Chondrocyte (in vitro differentiated cells): ENCODE measurements around the gene OOSP1. TPM values are rescaled to one million over a fixed set of nuclear protein-coding genes. Genes with fewer than 3 reads are reported as not detected.

Experiments
- DNase-seq: peaks from one replicate; pipeline ENCODE4 v3.0.0; 2021; ENCODE audit warnings: mixed read lengths, low spot score
- H3K27ac Mint-ChIP-seq: one replicate; pipeline ENCODE4 v1.8.0; 2021; ENCODE audit warnings: mild to moderate bottlenecking, moderate library complexity, mixed read lengths; ENCODE audit not compliant: unreplicated experiment
- H3K27me3 Mint-ChIP-seq: 2 replicates; pipeline ENCODE4 v1.8.0; 2021; ENCODE audit warnings: low read depth, mixed read lengths
- H3K36me3 Mint-ChIP-seq: 2 replicates; pipeline ENCODE4 v1.8.0; 2021; ENCODE audit warnings: low read depth, mixed read lengths
- H3K4me1 Mint-ChIP-seq: 2 replicates; pipeline ENCODE4 v1.8.0; 2021; ENCODE audit warnings: low read depth, mild to moderate bottlenecking, mixed read lengths
- H3K4me3 Mint-ChIP-seq: one replicate; pipeline ENCODE4 v1.8.0; 2021; ENCODE audit warnings: mild to moderate bottlenecking, moderate library complexity, mixed read lengths; ENCODE audit not compliant: unreplicated experiment
- H3K9me3 Mint-ChIP-seq: 2 replicates; pipeline ENCODE4 v1.8.0; 2021; ENCODE audit warnings: low read depth, mixed read lengths
- total RNA-seq: library from RNA; stranded (reverse); gene quantifications from 3 replicates; pipeline ENCODE4 v1.2.1, GENCODE V29; 2021
- TF ChIP-seq, protein P1 (sequence below): fragments of 200-600 bp; sonication (generic); IDR thresholded peaks from 2 replicates; pipeline ENCODE4 v1.5.0; 2021; ENCODE audit warnings: antibody characterized with exemption, mild to moderate bottlenecking, moderate library complexity

Gene OOSP1
- total RNA-seq, 1 donor from 2014 or later = not detected

DNA sequence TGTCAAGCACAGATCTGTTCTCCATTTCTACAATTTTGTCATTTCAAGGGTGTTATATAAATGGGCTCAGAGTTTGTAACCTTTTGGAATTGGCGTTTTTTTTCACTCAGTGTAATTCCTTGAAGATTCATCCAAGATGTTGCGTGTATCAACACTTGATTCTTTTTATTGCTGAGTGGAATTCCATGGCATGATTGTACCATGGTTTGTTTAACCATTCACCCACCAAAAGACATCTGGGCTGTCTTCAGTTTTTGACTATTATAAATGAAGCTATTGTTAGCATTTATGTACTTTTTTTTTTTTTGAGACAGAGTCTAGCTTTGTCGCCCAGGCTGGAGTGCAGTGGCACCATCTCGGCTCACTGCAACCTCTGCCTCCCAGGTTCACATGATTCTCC, 2.9 kb downstream of the OOSP1 start:
- Mint-ChIP-seq H3K4me3 (no peak overlapping the region), H3K27me3 (peaks cover 8% of the 10 kb centered on the region), H3K27ac (no peak overlapping the region), H3K36me3 (no peaks in the 10 kb centered on the region), H3K4me1 (peaks cover 3% of the 10 kb centered on the region), H3K9me3 (no peaks in the 10 kb centered on the region)
- TF ChIP-seq, protein P1, sequence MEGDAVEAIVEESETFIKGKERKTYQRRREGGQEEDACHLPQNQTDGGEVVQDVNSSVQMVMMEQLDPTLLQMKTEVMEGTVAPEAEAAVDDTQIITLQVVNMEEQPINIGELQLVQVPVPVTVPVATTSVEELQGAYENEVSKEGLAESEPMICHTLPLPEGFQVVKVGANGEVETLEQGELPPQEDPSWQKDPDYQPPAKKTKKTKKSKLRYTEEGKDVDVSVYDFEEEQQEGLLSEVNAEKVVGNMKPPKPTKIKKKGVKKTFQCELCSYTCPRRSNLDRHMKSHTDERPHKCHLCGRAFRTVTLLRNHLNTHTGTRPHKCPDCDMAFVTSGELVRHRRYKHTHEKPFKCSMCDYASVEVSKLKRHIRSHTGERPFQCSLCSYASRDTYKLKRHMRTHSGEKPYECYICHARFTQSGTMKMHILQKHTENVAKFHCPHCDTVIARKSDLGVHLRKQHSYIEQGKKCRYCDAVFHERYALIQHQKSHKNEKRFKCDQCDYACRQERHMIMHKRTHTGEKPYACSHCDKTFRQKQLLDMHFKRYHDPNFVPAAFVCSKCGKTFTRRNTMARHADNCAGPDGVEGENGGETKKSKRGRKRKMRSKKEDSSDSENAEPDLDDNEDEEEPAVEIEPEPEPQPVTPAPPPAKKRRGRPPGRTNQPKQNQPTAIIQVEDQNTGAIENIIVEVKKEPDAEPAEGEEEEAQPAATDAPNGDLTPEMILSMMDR = no peak
- no peak for DNase-seq

DNA sequence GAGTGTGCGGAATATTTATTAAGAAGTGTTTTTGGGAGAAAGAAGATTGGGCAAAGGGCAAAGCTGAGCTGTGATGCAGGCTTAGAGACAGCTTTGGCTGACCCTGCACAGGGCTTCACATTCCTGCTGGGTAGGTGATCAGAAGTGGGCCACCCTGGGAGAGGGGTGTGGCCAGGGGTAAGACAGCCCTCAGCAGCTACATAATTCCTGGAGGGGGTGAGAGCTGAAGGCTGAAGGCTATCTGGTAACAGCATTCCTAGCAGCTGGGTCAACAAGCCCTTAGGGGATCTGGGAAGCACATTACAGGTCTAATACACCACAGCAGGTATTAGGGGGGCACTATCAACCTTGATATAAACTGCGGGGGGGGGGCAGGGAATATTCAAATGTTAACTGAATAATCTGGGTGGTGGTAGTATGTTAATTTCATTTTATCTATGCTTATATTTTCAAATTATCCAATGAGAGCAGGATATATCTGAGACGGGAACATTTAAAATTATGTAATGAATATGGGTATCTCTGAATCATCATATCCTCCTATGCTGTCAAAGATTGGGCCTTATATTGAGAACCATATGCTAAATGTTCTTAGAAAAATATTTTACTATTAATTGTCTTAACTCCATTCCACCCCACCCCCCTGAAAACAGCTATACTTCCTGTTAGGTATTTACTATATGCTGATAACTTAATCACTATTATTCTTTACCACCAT, 5.9 kb downstream of the OOSP1 start:
- Mint-ChIP-seq H3K27me3 (peaks cover 10% of the 10 kb centered on the region), H3K9me3 (no peaks in the 10 kb centered on the region), H3K36me3 (no peaks in the 10 kb centered on the region), H3K4me3 (no peak overlapping the region), H3K27ac (no peak overlapping the region), H3K4me1 (peaks cover 3% of the 10 kb centered on the region)
- TF ChIP-seq, protein P1 = no peak
- no peak for DNase-seq

DNA sequence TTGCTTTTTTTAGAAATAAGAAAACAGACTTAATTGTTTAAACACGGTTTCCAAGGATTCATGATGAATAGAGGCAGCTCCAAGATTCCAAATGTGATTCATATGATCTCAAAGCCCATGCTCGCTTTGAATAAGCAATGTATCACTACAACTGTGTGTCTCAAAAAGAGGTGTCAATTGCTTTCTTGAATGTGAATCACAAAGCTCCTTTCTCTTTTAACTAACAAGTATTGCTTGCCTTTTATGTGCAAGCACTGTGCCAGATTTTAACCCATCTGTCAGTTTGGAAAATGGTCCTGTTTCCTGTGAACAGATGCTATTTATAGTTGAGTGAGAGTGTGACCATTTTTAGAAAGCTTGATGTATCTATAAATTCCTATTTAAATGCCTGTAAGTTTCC, 6.5 kb downstream of the OOSP1 start:
- no peak overlapping the region for H3K4me3 Mint-ChIP-seq
- no peaks in the 10 kb centered on the region for H3K9me3 Mint-ChIP-seq
- TF ChIP-seq, protein P1 = no peak
- H3K27ac Mint-ChIP-seq = no peak overlapping the region
- H3K4me1 Mint-ChIP-seq = peaks cover 3% of the 10 kb centered on the region
- no peak for DNase-seq
- H3K36me3 Mint-ChIP-seq = no peaks in the 10 kb centered on the region
- peaks cover 7% of the 10 kb centered on the region for H3K27me3 Mint-ChIP-seq

DNA sequence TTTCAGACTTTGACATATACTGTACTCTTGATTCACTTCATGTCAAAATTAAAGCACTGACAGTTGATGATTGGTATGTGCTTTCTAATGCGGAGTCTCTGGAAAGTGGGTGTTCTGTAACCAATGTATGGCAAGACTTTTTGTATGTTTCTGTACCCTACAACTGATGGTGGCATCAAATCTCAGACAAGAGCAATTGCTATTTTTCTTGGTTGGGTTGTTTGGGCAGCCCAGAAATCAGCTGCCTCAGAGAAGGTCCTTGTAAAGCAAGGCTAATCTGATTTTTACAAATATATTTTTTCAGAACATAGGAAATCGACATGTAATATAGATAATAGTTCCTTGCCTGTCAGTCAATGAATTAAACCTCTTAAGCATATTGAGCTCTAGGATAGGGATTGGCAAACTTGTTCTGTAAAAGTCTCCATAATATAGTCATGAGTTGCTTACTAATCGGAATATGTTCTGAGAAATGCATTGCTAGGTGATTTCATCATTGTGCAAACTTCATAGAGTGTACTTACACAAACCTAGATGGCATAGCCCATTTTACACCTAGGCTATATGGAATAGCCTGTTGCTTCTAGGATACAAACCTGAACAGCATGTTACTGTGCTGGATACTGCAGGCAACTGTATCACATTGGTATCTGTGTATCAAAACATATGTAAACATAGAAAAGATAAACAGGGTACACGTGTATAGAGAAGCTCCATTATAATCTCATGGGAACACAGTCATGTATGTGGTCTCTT, 15.4 kb downstream of the OOSP1 start:
- Mint-ChIP-seq H3K36me3 (no peaks in the 10 kb centered on the region), H3K4me3 (no peak overlapping the region), H3K27me3 (peaks cover 5% of the 10 kb centered on the region), H3K9me3 (no peaks in the 10 kb centered on the region), H3K27ac (no peak overlapping the region), H3K4me1 (no peaks in the 10 kb centered on the region)
- TF ChIP-seq, protein P1 = no peak
- DNase-seq = no peak

DNA sequence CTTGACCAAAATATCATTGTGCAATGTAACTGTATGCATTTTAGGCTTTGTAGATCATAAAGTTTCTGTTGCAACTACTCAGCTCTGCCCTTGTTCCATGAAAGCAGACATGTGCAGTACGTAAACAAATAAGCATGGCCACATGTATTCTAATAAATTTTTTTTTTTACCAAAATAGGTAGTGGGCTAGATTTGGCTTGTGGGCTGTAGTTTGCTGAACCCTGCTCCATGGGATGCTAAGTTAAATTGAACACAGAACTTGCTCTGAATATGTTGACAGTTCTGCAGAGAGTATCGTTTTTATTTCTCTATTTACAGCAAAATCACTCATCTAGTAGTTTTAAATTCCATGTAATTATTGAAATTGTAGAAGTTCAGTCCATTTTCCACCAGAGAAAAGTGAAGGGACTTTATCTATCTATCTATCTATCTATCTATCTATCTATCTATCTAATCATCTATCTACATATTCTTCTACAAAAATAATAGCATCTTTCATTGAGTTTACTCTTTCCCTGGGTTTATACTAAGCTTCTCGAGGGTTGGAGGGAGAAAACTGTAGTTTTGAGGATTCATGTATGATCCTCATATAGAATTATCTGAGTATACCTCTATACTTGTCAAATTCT, 16.1 kb downstream of the OOSP1 start:
- H3K27me3 Mint-ChIP-seq = peaks cover 2% of the 10 kb centered on the region
- H3K4me3 Mint-ChIP-seq = no peak overlapping the region
- H3K9me3 Mint-ChIP-seq = no peaks in the 10 kb centered on the region
- TF ChIP-seq, protein P1 = no peak
- DNase-seq = no peak
- no peaks in the 10 kb centered on the region for H3K36me3 Mint-ChIP-seq
- H3K4me1 Mint-ChIP-seq = no peaks in the 10 kb centered on the region
- H3K27ac Mint-ChIP-seq = no peak overlapping the region
